Ramos (cell line): ENCODE data around the gene HSP90AB1.

Source experiments
- in situ Hi-C: fragments of 300-500 bp; cut with MboI; formaldehyde crosslinking; loops from one replicate; pipeline ENCODE4 v1.14.3; 2022; ENCODE audit warnings: low sequenced_read_pairs; ENCODE audit not compliant: unreplicated experiment

The HSP90AB1 gene

DNA sequence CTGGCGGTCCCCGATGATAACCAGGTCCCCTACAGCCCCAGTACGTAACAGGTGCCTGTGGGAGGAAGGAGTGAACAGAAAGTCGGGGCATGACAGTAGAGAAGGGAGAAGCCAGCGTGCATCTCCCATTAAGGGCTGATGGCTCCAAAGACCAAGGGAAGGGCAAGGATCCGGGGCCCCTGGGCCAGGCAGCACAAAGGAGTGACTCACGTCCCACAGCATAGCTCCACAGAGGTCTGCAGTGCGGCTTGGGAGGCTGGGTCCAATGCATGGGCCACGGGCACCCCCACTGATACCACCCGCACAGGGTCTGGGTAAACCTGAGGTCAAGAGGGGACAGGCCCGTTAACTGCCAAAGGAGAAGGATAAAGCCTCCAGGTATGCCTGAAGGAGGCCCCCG lies 56.0 kb downstream of the HSP90AB1 start:
- in situ Hi-C loops = no loop called here
